Large intestine (tissue), 3 donors: ENCODE measurements around the gene PARP8. TPM values are rescaled to one million over a fixed set of nuclear protein-coding genes. Genes with fewer than 3 reads are reported as not detected.

Source experiments
- DNase-seq, 2 donors: peaks; one replicate each; pipeline versions ENCODE4 v3.0.0 to v3.0.0-alpha.2; 2013
- H3K27ac ChIP-seq: one replicate; pipeline ENCODE4 v1.5.1; 2013; ENCODE audit warnings: low read length
- H3K27me3 ChIP-seq: 2 replicates; pipeline ENCODE4 v1.6.1; 2013; ENCODE audit warnings: low read length; ENCODE audit not compliant: control insufficient read depth, insufficient read depth
- H3K36me3 ChIP-seq: 2 replicates; pipeline ENCODE4 v1.6.1; 2013; ENCODE audit warnings: low read length; ENCODE audit not compliant: control insufficient read depth, insufficient read depth
- H3K4me1 ChIP-seq: one replicate; pipeline ENCODE4 v1.6.1; 2013; ENCODE audit warnings: low read length; ENCODE audit not compliant: control insufficient read depth, insufficient read depth
- H3K4me3 ChIP-seq: one replicate; pipeline ENCODE4 v1.5.1; 2013; ENCODE audit warnings: low read length
- H3K9me3 ChIP-seq: one replicate; pipeline ENCODE4 v1.6.1; 2013; ENCODE audit warnings: mild to moderate bottlenecking, low read depth, low read length, moderate library complexity; ENCODE audit not compliant: control insufficient read depth
- WGBS: methylation state at CpG from one replicate; pipeline ENCODE4 v1.1.5; 2013; ENCODE audit warnings: low lambda C conversion rate; ENCODE audit not compliant: insufficient coverage; 5-methylcytosine and 5-hydroxymethylcytosine counted together
- polyA plus RNA-seq: library from polyadenylated mRNA; unstranded; fragments of 120-200 nt; gene quantifications from one replicate; pipeline ENCODE4 v1.2.1, GENCODE V29; 2013

The PARP8 gene
- polyA plus RNA-seq, 1 donor = 16.9 TPM

DNA sequence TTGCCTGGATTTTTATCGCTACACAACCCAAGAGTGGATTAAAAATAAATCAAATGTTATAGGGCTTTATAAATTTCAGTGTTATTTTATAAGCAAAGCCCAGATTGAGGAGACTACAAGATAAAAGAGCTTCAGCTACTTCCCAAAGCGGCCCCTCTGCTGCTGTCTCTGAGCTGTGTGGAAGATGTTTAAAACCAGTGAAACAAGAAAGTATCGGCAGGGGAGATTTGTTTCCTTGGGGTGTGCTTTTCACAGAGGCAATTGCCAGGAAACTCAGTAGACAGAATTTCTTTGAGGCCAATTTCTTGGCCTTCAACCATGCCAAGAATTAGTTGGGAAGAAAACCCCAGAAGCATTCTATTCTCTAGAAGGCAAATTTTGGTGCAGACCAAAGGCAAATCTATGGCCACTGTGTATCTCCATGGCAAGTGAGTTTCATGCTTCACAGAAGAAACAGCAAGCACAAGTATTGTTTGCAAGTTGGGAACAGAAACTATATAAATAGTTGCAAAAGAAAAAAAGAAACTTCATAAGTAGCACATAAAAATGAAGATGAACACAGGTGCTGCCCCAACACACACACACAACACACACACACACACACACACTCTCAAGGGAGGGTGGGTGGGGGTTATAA lies 197.2 kb downstream of the PARP8 start:
- WGBS = 93% methylated on average over 2 of the region's 3 CpGs
- H3K9me3 ChIP-seq = no peaks in the 10 kb centered on the region
- H3K36me3 ChIP-seq = no peaks in the 10 kb centered on the region
- H3K27ac ChIP-seq = no peak overlapping the region
- no peak overlapping the region for H3K4me3 ChIP-seq
- H3K27me3 ChIP-seq = no peaks in the 10 kb centered on the region
- no peaks in the 10 kb centered on the region for H3K4me1 ChIP-seq
- no peak for DNase-seq

GRCh38 chr5:50864466-50864865 lies 198.0 kb downstream of the PARP8 start:
- H3K9me3 ChIP-seq = no peaks in the 10 kb centered on the region
- no peaks in the 10 kb centered on the region for H3K27me3 ChIP-seq
- no peak overlapping the region for H3K4me3 ChIP-seq
- WGBS = 100% methylated on average over 1 of the region's 2 CpGs
- no peaks in the 10 kb centered on the region for H3K36me3 ChIP-seq
- DNase-seq = no peak
- no peaks in the 10 kb centered on the region for H3K4me1 ChIP-seq
- H3K27ac ChIP-seq = no peak overlapping the region

DNA sequence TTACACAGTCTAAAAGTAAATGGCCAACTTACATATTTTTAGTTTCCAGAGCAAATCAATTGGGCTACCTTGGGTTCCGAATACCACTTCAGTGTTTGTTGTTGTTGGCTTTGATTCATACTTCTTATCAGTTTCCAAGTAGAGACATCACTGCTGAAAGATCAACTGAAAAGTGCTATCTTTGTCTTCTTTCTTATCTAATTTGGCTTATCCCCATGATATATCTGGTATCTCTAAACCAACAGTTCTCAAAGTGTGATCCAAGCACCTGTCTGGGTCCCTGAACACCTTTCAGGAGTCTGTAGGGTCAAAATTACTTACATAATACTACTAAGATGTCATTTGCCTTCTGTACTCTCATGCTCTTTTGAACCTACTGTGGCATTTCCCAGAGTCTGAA lies 200.0 kb downstream of the PARP8 start:
- Histone ChIP-seq H3K27me3 (no peaks in the 10 kb centered on the region), H3K27ac (no peak overlapping the region), H3K9me3 (no peaks in the 10 kb centered on the region), H3K4me3 (no peak overlapping the region), H3K4me1 (no peaks in the 10 kb centered on the region), H3K36me3 (no peaks in the 10 kb centered on the region)
- no peak for DNase-seq
- no CpG with 5 or more reads among the region's 1 CpG for WGBS

GRCh38 chr5:50867140-50867539 lies 200.7 kb downstream of the PARP8 start:
- no peak for DNase-seq
- no peaks in the 10 kb centered on the region for H3K9me3 ChIP-seq
- 100% methylated on average over 1 of the region's 3 CpGs for WGBS
- H3K36me3 ChIP-seq = no peaks in the 10 kb centered on the region
- H3K27ac ChIP-seq = no peak overlapping the region
- no peaks in the 10 kb centered on the region for H3K27me3 ChIP-seq
- no peak overlapping the region for H3K4me3 ChIP-seq
- H3K4me1 ChIP-seq = no peaks in the 10 kb centered on the region

GRCh38 chr5:50873595-50874277 lies 207.3 kb downstream of the PARP8 start:
- Histone ChIP-seq H3K36me3 (no peaks in the 10 kb centered on the region), H3K27me3 (no peaks in the 10 kb centered on the region), H3K4me1 (no peaks in the 10 kb centered on the region), H3K27ac (no peak overlapping the region), H3K9me3 (no peaks in the 10 kb centered on the region), H3K4me3 (no peak overlapping the region)
- 100% methylated on average over 1 of the region's 2 CpGs for WGBS
- no peak for DNase-seq

DNA sequence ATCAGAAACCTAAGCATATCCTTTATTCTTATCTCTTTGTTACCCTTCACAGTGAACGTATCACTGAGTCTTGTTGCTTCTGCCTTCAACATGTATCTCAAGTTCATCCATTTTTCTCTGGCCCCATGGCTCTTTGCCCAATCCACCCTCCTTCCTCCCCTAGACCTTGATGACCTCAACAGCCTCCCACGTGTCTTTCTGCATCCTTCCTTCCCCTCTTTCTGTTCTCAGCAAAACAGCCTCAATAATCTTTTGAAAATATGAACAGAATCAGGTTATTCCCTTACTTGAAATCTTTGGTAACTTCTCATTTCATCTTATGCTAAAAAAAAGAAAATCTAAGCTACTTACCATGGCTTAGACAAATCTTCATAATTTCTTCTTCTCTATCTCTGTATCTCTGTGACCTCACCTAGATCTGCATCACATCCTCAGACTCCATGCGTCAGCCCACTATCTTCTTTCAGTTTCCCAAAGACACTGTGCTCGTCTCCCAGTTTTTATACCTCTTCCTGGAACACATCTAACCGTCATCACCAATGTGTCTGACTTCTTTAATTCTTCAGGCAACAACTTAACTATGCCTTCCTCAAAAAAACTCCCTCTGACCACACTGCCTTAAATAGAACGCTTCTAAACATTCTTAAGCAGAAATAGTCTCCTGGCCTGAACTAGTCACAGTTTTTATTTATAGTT lies 208.0 kb downstream of the PARP8 start:
- H3K27ac ChIP-seq = no peak overlapping the region
- WGBS = 63% methylated on average over 2 of the region's 6 CpGs
- no peaks in the 10 kb centered on the region for H3K36me3 ChIP-seq
- no peaks in the 10 kb centered on the region for H3K27me3 ChIP-seq
- DNase-seq = peak in 1 of 2 donors; percentile 6
- no peaks in the 10 kb centered on the region for H3K9me3 ChIP-seq
- H3K4me3 ChIP-seq = no peak overlapping the region
- no peaks in the 10 kb centered on the region for H3K4me1 ChIP-seq

DNA sequence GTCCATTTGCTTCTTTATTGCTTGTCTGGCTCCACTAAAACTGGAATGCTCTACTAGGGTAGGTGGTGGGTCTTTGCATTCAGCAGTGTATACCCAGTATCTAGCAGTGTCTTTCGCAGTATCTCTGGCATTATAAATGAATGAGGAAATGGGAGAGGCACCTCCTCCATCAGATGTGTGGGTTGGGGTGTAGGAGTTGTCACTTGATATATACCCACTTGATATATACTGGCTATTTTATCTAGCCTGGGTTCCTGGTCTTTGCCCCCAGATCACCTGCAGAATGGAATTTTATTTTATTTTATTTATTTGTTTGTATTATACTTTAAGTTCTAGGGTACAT lies 208.5 kb downstream of the PARP8 start:
- WGBS = no CpG with 5 or more reads among the region's 1 CpG
- H3K9me3 ChIP-seq = no peaks in the 10 kb centered on the region
- H3K27ac ChIP-seq = no peak overlapping the region

GRCh38 chr5:50878470-50878869 lies 212.0 kb downstream of the PARP8 start:
- no peaks in the 10 kb centered on the region for H3K36me3 ChIP-seq
- H3K4me1 ChIP-seq = no peaks in the 10 kb centered on the region
- H3K4me3 ChIP-seq = no peak overlapping the region
- WGBS = 80% methylated on average over 1 of the region's 2 CpGs
- H3K9me3 ChIP-seq = no peaks in the 10 kb centered on the region
- DNase-seq = no peak
- no peaks in the 10 kb centered on the region for H3K27me3 ChIP-seq
- no peak overlapping the region for H3K27ac ChIP-seq

More for the DNA sequence above, 208.5 kb downstream of the PARP8 start:
- H3K4me1 ChIP-seq = no peaks in the 10 kb centered on the region
- no peak overlapping the region for H3K4me3 ChIP-seq
- DNase-seq = no peak
- H3K27me3 ChIP-seq = no peaks in the 10 kb centered on the region
- no peaks in the 10 kb centered on the region for H3K36me3 ChIP-seq

DNA sequence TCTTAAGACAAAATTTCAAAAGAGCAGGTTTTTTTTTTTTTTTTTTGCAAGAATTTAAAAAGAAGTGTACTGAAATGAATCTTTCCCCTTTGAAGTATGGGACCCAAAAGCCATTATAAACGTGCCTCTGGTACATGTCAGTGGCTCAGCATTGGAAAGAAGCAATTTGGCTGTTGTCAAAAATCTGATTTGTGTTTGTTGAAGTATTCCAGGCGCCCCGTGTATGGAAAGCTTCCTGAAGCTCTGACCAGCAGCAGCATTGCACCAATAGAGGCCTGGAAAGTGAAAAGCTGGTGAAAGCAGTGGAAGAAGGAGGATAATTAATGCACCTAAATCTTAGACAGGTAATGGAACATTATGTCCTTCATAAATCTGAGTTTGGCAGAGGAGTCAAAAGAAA lies 215.0 kb downstream of the PARP8 start:
- no peak for DNase-seq
- H3K36me3 ChIP-seq = no peaks in the 10 kb centered on the region
- no peak overlapping the region for H3K27ac ChIP-seq
- WGBS = no CpG with 5 or more reads among the region's 3 CpGs
- no peak overlapping the region for H3K4me3 ChIP-seq
- H3K9me3 ChIP-seq = no peaks in the 10 kb centered on the region
- H3K27me3 ChIP-seq = no peaks in the 10 kb centered on the region
- no peaks in the 10 kb centered on the region for H3K4me1 ChIP-seq

DNA sequence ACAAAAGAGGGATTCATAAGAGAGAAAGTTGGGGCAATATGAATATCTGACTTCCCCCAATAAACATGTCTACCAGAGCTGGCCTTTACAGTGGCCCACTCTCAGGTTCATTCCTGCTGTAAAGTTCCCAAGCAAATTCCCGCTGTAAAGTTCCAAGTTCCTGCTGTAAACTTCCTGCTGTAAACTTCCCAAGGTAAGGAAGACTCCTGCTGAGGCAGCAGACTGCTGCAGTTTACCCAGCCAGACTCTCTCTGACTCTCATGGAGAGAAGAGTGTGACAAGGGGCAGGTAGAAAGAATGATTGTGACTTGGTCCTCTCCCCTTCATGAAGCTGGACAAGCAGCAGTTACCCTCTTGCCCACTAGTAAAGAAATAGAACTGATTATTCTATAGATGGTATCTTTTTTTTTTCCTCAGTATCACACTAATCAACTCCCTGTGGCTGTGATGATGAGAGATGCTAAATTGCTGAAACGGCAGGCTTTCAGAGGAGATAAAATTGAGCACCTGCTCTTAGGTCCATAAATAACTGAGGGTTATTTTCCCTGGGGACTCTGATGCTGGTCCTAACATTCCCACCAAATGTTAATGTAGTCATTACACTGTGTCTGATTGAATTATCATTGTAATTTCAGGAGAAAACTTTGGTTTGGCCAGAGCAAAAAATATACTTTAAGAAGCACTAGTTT lies 220.4 kb downstream of the PARP8 start:
- no peaks in the 10 kb centered on the region for H3K9me3 ChIP-seq
- no peaks in the 10 kb centered on the region for H3K4me1 ChIP-seq
- no CpG with 5 or more reads among the region's 2 CpGs for WGBS
- H3K36me3 ChIP-seq = no peaks in the 10 kb centered on the region
- no peaks in the 10 kb centered on the region for H3K27me3 ChIP-seq
- no peak for DNase-seq
- no peak overlapping the region for H3K4me3 ChIP-seq
- H3K27ac ChIP-seq = no peak overlapping the region
